Fibroblast of skin of abdomen (primary cell): Measurements from ENCODE around the gene RORC.

Experiments used
- DNase-seq: peaks from one replicate; pipeline ENCODE4 v3.0.0-alpha.2; 2013

The RORC gene

DNA sequence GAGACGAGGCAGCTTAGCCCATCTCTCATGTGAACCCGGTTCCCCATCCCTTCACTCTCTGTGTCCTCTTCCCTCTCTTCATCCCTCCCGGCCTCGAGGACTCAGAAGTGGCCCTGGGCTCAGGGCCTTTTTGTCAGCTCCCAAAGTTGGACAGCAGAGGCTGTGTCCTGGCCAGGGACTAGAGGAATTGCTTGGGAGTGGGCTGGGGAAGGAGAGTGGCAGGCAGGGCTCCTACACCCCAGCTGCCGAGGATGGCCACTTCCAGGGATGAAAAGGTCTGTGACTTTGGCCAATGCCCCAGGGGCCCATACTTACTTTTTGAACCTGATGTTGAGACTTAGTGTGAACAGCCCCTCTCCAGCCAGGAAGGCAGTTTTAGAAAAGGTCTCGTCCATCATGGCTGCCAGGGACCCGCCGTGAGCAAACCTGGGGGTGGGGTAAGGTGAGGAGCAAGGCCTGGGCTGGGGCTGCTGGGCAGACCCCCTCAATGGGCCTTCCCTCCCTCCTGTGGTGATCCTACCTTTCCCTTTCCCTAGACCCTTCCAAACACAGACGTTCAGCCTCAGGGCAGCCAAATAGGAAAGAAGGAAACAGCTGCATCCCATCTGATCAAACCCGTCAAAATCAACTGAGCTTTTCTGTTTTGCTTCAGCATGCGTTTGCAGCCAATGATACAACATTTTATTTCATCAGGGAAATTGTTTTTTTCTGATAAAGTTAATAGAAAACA is 16.4 kb upstream of the RORC start:
- no peak for DNase-seq

DNA sequence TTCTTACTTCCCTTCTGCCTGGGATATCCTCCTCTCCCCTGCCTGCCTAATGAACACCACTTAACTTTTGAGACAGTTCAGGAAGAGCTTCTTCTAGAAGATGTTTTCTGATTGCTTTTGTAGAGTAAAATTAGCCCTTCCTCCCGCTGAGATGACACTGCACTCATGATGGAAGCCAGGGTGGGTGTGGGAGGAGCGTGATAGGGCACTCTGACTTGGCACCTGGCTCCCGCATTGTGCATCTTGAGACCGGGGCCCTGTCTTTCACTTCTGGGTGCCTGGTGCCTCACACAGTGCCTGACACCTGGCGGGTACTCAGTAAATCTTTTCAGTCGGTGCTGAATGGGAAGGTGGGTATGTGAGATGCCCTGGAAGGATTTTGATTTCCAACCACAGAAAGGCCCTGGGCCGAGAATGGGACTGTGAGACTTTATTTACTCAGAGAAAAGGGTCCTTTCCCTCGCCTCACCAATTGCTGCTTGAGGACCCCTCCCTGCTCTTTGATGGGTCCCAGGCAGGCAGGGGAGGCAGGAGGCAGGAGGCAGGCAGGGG is 15.2 kb upstream of the RORC start:
- no peak for DNase-seq

DNA sequence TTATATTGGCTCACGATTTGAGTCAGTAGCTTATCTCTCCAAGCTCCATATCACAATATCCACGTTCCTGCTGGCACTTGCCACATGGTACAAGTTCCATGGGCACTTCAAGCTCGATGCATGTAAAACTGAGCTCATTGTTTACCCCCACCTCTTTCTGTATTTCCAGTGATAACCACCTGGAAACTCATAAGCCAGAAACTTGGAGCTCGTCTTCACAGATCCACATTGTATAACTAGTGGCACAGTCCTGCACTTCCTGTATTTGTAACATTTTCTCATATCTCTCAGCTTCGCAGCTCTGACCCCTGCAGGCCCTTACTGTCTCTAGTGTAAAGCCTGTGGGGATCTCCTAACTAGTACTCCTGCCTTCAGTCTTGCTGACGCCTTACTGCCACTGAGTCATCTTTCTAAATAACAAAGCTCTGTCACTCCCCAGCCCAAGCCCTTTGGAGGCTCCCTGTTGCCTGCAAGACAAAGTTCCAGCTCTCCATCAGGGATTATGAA is 14.5 kb upstream of the RORC start:
- DNase-seq = peak; percentile 26

DNA sequence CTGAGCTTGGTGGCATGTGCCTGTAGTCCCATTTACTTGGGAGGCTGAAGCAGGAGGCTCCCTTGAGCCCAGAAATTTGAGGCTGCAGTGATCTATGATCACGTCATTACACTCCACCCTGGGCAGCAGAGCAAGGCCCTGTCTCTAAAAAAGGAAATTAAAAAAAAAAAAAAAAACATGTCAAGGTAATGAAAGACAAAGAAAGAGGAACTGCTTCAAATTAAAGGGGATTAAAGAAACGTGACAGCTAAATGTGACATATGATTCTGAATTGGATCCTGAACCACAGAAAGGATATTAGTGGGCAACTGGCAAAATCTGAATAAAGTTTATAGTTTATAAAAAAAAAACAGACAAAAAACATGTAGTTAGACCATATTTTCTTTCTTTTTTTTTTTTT is 11.8 kb upstream of the RORC start:
- no peak for DNase-seq

DNA sequence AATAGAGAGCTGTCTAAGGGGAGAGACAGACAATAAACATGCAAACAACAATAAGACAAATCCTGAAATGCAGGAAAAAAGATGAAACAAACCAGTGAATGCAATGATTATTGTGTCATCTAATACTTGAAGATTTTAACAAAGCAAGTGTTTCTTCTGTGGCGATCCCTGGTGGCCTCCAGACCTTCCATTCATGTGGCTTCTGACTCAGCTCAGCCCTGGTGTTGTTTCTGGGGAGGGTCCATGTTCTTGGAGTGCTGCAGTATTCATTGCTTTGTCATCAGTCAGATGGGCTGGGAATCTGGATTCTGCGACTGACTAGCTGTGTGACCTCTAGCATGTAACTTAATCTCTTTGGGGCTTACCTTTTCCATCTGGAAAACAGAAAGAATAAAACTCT is 9.5 kb upstream of the RORC start:
- DNase-seq = peak; percentile 25

DNA sequence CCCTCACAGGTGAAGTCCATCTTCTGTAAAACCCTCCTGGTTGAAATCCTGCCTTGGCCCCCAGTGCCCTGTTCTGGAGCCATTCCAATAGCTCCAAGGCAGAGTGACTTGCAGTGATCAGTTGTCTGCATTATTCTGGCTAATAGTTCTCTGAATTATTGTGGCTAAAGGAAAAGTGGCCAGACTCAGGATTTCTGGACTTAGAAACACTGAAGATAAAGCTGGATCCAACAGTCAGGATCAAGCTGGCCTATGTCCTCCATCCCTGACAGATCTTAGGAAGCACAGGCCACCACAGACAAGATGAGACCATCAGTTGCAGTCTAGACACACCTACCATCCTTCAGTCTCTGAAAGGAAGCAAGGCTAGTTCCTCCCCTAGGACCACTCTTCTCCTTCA is 8.8 kb upstream of the RORC start:
- no peak for DNase-seq

DNA sequence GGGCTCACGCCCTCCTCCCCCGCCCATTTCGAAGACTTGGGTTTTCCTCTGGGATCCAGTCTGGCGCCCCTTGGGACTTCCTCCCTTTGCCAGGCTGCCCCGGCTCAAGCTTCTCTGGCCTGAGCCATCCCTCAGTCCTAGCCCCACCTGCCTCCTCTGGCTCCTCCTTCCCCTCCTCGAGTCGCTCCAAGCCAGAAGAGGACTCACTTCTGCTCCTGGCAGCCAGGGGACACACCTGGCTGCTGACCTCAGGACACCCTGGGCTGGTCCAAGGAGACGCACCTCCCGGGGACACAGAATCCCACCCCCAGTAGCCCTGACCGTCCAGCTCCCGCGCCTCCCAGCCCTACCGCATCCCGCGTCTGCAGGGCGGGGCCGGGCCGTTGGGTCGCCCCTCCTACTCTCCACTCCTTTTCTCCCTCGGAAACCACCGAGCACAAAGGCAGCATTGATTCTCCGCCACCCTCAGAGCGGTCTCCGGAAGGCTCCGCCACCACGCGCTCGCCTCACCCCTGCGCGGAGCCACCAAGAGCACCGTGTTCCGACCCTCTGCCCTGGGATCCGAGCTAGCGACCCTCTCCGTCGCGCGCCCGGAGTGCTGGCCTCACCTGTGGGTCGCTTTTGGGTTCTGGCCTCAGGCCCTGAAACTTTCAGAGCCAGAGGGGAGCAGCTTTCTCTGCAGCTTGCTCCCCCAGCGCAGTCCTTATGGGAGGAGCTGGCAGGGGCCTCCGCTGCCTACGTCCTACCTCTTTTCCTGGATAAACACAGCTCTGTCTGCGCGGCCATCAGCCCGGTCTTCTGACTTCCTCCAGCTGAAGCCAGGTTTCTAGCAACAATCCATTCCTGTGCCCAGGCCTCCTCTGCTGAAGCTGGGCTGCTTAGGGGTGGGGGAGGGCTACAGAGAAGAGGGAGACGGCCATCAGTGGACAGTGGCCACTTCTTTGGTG is 8.1 kb upstream of the RORC start, which contains the start of gene C2CD4D:
Gene C2CD4D (minus strand): TSS at position 364 of the 947 bp plus-strand sequence. CDS start 831 bp downstream, outside the sequence.
- no peak for DNase-seq

DNA sequence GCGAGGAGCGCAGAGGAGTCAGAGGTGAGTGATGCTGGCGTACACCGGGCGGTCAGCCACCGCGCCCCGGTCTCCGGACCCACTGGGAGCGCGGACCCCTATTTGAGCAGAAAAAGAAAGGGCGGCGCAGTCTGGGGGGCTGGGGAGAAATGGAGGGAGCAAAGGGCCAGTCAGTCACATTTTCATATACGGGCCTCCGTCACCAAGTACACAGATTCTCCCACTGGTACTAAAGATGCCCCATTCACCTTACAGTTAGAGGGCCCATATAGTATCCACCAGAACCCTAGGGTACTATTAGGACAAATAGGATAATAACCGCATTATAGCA is 7.4 kb upstream of the RORC start:
- no peak for DNase-seq

DNA sequence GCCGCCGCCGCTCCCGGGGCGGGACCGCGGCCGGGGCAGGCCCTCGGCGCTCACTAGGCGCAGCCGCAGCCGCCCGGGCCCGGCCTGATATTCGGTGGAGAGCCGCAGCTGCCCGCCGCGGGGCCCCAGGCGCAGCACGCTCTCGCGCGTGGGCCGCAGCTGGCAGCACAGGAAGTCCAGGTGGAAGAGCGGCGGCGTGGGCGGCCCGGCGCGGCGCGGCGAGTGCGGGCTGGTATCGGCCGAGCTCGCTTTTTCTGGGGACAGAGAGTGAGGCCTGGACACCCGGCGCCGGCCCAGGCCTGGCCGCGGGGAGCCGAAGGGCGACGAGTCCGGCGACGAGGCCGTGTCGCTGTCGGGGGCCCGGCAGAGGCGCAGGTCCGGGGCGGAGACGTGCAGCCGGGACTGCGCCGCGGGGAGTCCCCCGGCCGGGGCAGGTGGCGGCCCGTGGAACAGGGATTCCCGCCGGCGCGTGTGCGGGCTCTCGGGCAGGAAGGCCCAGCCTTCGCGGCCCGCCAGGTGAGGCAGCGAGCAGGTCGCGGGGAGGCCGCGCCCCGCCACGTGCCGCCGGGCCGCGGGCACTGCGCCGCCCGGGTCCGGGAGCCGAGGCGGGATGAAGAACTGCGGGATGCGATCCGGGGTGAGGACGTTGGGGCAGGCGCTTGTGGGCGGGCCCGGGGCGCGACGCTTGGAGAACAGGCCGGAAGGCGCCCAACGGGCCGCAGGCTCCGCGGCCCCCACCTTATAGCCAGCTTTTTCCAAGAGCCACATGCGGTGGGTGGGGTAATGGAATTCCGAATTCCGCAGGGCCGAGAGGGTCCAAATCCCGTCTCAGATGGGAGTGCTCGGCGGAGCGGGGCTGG is 6.8 kb upstream of the RORC start:
- DNase-seq = no peak

DNA sequence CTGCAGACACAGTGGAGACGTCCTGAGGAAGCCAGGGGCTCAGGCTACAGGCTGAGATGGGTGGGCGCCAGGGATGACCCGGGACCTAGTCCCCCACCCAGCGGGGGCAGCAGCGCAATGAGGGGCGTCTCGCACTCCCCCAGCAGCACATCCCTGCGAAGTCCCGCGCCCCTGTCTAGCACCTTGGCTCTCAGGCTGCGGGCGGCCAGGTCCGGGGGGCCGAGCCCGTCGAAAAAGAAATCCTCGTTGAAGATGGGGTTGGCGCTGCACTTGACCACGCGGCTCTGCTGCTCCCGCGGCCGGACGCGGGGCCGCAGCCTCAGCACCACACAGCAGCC is 6.3 kb upstream of the RORC start:
- DNase-seq = no peak

DNA sequence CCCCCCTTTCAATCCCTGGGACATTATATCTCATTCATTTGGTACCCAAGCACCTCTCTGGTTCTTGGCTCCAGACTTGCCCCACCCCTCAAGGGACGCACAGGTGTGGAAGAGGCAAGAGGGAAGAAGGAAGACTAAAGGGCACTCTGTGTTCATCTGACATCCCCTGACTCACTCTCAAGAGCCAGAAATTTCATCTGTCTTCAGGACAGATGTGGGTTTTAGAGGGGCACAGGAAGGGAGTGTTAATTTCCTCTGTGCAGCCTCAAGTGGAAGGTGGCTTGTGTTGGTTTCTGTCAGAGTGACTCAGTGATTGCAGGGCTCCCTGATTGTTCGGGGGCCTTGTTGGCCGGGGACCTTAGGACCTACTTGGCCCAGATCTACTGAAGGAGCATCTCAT is 5.6 kb upstream of the RORC start:
- no peak for DNase-seq

DNA sequence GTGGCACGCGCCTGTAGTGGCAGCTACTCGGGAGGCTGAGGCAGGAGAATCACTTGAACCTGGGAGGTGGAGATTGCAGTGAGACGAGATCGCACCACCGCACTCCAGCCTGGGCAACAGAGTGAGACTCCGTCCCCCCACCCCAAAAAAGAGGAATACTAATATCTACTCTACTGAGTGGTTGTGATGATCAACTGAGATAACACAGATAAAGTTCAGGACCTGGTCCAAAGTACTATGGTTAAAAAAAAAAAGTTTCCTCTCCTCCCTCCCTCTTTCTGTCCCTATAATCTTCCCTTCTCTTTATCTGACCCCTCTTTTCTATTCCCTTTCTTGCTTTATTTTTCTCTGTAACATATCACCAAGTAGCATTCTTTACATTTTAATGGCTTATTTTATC is 4.0 kb upstream of the RORC start:
- no peak for DNase-seq

DNA sequence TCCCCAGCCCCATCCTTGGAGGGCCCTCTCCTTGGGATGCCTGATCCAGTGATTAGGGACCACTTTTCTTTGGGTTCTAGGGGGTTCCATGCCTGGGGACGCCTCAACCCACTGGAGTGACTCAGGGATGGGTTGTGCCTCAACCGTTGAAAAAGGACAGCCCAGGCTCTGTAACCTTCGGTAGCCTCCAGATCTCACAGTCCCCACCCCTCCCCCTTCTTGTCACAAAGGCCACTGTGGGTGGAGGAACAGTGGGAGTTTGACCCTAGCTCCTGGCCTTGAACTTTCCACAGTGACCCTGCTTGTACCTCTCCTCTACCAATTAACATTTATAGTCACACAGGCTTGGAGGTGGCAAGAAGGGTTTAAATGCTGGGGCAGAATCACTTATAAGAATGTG is 2.6 kb upstream of the RORC start:
- DNase-seq = no peak

DNA sequence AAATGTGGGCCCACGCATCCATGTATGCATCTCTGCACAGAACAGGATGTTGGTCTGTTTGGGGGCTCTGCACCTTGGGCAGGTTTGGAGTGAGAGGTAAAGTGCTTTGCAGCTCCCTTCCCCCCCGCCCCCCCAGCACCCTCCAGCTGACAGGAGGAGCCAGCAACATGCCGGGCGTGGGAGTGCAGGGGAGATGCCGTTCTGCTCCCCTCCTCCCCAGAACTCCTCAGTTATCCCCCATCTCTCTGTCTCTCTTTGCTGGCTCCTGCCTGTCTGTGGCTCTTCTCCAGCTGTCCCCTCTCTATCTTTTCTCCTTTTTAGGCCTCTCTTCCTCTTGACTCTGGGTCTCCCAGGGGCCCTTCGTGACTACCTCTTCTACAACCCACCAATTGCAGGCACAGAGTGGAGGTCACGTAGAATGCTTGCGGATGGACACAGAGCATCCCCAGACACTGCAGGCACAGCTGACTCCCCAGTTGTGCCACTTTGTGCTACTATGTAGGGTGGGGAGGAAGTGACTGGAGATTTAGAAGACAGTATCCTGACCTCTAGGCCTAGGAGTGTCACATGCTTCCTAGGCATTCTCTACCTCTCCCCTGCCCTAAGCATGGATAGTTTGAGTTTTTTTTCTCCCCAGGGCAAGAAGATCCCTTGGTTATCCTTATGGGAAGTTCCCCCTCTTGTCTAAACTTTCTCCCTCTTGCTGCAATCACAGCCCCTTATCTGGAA is 1.7 kb upstream of the RORC start:
- DNase-seq = no peak

DNA sequence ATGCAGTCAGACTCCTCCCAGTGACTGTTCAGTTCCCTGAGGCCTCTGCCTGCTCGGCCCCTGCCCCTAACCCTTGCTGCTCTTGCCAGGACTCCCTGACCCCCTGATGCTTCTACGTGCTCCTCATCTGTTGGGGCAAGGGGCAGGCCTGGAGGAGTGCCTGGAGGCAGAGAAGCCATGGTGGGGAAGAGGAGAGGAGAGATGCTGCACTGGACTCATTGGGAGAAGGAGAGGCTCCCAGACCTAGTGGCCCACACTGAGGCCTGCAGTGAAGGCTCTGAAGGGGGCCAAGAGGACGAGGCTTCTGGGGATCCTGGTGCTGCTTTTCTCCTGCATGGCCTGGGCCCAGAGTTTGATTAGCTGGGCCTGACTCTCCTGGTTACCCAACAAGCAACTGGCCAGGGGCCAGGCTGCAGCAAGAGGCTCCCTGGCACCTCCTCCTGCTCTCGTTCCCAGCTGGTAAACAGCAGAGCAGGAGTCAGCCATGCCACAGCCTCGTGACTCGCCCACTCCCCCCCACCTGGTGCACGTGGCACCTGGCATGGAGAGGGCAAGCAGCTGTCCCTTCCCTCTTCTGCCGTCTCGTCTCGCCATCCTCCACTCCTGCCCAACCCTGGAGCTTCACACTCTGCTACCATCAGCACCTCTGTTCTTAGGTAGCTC is 847 bp upstream of the RORC start:
- no peak for DNase-seq

DNA sequence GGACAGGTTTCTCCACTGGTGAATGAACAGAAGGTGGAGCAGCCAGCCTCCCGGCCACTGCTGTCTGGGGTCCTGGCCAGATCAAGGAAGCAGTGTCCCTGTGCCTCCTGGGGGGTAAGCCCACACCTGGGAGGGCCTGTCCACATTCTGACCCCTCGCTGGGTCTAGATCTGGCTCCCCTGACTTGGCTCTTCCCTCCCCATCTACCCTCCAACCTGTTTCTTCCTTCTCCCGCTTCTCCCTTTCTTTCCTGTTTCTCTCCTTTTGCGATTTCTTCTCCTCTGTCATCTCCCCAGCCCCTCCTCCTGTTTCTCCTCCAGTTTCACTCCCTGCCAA is 378 bp downstream of the RORC start:
- DNase-seq = no peak

DNA sequence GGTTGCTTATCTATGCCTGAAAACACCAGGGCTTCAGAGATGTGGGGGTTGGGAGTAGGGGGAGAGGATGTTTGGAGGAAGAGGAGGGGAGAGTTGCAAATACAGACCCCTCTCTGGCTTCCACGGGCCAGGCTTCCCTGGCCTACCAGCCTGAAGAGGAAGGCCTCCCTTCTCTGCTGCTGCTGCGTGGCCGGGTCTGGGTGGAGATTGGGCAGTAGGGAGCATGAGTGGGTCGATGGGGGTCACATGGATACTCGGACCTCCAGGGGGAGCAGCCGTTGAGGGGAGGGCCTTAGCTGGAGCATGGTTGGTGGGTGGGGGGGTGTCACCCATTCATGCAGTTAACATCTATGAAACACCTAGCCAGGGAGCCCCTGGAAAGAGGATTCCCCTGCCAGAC is 1.5 kb downstream of the RORC start:
- DNase-seq = no peak

DNA sequence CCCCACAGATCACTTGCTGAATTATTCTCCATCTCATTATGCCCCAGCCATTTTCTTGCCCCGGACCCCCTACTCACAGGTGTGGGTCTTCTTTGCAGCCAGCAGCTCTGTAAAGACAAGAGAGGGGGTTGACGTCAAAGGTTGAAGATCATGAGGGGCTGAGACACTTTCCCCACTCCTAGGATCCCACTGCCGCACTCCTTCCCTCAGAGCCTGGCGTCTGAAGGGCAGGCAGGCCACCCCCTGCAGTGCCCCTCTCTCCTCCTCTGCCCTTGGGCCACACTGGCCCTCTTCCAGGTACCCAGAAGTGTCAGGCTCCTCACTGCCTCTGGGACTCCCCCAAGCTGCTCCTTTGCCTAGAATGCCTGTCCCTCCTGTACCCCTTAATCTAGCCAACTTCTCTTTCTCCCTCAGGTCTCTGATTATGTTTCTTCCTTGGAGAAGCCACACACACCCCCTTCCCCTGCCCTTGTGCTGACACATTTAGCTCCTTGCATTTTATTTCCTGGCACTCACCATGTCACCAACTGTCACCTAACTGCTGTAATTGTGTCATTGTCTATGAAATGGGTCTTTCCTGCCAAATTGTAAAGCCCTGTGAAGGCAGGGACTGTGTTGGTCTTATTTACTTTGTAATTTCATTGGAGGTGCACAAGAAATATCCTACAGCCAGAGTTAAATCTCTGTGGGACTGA is 2.1 kb downstream of the RORC start:
- DNase-seq = no peak

DNA sequence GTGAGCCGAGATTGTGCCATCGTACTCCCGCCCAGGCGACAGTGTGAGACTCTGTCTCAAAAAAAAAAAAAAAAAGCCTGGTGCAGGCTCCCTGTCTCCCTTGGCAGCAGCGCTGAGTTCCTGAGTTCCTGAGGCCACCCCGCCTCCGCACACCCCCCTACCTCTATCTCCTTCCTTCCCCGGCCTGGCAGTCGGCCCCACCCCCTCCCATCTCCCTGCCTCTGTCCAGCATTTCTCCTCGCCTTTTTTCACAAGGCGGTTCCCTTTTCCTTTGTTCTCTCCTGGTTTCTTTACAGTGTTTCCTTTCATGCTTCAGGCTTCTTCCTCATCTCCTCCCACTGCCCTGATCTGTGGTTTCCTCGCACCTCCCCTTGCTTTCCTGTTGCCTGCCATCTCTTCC is 2.7 kb downstream of the RORC start:
- peak; percentile 8 for DNase-seq

DNA sequence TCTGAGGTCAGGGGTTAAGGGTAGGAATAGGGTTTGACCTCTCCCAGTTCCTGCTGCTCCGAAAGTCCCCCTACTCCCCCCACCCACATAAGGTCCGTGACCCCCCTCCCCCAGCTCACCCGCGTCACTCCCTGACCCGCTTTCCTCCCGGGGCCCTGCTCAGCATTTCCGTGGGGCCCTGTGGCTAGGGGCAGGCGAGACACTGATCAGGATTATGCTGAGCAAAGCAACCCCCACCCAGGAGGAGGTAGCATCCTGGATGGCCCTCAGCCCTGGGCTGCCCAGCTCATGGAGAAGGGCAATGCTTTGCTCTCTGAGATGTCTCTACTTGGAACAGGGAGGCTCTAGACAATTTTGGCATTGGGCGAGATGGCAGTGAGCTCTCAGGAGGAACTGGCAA is 3.7 kb downstream of the RORC start:
- DNase-seq = no peak
